ENCODE results near the gene SEZ6. TPM values are rescaled to one million over a fixed set of nuclear protein-coding genes. Genes with fewer than 3 reads are reported as not detected.

SEZ6 gene
- total RNA-seq, 3 donors from 2014 or later (not counting 1 experiment from before 2014, with no cell fraction given): 0.33 to 1.4 (median 0.97) TPM

DNA sequence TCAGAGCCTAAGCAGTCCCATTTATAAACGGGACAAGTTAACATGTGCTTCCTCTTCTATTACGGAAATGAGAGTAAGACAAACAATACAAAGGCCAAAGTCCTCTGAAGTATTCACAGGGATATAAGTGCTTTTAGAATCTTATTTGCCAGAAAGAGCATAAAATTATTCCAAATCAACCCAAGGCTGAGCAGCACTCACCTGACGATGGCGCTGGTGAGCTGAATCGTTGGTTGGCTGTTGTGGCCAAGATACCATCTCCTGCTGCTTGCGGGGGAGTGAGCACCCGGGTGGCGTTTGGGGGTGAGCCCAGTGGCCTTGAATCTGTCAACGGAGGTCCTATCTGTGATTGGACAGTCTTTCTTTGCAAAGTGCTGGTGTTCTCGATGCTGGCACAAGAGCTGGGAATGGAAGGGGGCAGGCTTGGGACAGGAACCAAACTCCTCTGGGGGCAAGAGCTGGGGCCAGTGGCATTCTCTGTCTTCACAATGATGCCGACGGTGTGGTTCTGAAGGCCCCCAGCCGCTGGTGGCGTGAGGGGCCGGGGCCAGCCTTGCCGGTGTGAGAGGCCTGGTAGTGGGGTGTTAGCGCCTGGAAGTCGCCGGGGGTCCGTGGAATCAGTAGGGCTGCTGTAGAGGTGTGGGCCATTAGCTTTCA is 93.4 kb downstream of the SEZ6 start:
- intact Hi-C loops (cut with micrococcal nuclease): no loop called here
- H3K9me3 Mint-ChIP-seq: no peaks in the 10 kb centered on the region
- H3K27me3 Mint-ChIP-seq (ENCODE audit: low read depth in 2 of 2): no peaks in the 10 kb centered on the region
- Histone ChIP-seq H3K27ac (ENCODE audit: low read length) (no peak overlapping the region), H3K9me3 (ENCODE audit: control insufficient read depth, insufficient read depth, low read length) (no peaks in the 10 kb centered on the region), H3K4me3 (ENCODE audit: low read length) (no peak overlapping the region), H3K4me1 (ENCODE audit: control insufficient read depth, insufficient read depth, low read length) (no peaks in the 10 kb centered on the region), H3K36me3 (ENCODE audit: control insufficient read depth, insufficient read depth, low read length) (peaks cover 96% of the 10 kb centered on the region), H3K27me3 (ENCODE audit: control insufficient read depth, insufficient read depth, low read length) (no peaks in the 10 kb centered on the region)
- H3K4me3 Mint-ChIP-seq: no peak overlapping the region
- TF ChIP-seq, protein P1, sequence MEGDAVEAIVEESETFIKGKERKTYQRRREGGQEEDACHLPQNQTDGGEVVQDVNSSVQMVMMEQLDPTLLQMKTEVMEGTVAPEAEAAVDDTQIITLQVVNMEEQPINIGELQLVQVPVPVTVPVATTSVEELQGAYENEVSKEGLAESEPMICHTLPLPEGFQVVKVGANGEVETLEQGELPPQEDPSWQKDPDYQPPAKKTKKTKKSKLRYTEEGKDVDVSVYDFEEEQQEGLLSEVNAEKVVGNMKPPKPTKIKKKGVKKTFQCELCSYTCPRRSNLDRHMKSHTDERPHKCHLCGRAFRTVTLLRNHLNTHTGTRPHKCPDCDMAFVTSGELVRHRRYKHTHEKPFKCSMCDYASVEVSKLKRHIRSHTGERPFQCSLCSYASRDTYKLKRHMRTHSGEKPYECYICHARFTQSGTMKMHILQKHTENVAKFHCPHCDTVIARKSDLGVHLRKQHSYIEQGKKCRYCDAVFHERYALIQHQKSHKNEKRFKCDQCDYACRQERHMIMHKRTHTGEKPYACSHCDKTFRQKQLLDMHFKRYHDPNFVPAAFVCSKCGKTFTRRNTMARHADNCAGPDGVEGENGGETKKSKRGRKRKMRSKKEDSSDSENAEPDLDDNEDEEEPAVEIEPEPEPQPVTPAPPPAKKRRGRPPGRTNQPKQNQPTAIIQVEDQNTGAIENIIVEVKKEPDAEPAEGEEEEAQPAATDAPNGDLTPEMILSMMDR (IDR thresholded peaks at IDR 0.05): peak; percentile 7
- H3K36me3 Mint-ChIP-seq: peaks cover 20% of the 10 kb centered on the region
- ATAC-seq (no peak), DNase-seq (peak in 1 of 2 donors; percentile 47)
- peaks cover 0 to 6% of the 10 kb centered on the region in 2 donors for H3K4me1 Mint-ChIP-seq
- WGBS (ENCODE audit: insufficient coverage): 93% methylated on average over 20 of the region's 20 CpGs
- peak overlapping the region in 1 of 2 donors; percentile 58 for H3K27ac Mint-ChIP-seq

GRCh38 chr17:28911411-28912045 is 94.3 kb downstream of the SEZ6 start:
- ATAC-seq (no peak), DNase-seq (no peak)
- intact Hi-C loops (cut with micrococcal nuclease): no loop called here
- Mint-ChIP-seq H3K27ac (peak overlapping the region in 1 of 2 donors; percentile 58), H3K4me3 (no peak overlapping the region), H3K9me3 (no peaks in the 10 kb centered on the region), H3K4me1 (peaks cover 0 to 5% of the 10 kb centered on the region in 2 donors), H3K36me3 (peaks cover 14% of the 10 kb centered on the region), H3K27me3 (ENCODE audit: low read depth in 2 of 2) (no peaks in the 10 kb centered on the region)
- Histone ChIP-seq H3K4me3 (ENCODE audit: low read length) (no peak overlapping the region), H3K27ac (ENCODE audit: low read length) (no peak overlapping the region), H3K9me3 (ENCODE audit: control insufficient read depth, insufficient read depth, low read length) (no peaks in the 10 kb centered on the region), H3K4me1 (ENCODE audit: control insufficient read depth, insufficient read depth, low read length) (no peaks in the 10 kb centered on the region), H3K27me3 (ENCODE audit: control insufficient read depth, insufficient read depth, low read length) (no peaks in the 10 kb centered on the region), H3K36me3 (ENCODE audit: control insufficient read depth, insufficient read depth, low read length) (peaks cover 96% of the 10 kb centered on the region)
- TF ChIP-seq, protein P1 (IDR thresholded peaks at IDR 0.05): no peak
- WGBS (ENCODE audit: insufficient coverage): 98% methylated on average over 13 of the region's 13 CpGs

GRCh38 chr17:28910534-28910933 is 95.3 kb downstream of the SEZ6 start:
- TF ChIP-seq, protein P1 (IDR thresholded peaks at IDR 0.05): no peak
- Histone ChIP-seq H3K36me3 (ENCODE audit: control insufficient read depth, insufficient read depth, low read length) (peaks cover 93% of the 10 kb centered on the region), H3K4me3 (ENCODE audit: low read length) (no peak overlapping the region), H3K27ac (ENCODE audit: low read length) (no peak overlapping the region), H3K9me3 (ENCODE audit: control insufficient read depth, insufficient read depth, low read length) (no peaks in the 10 kb centered on the region), H3K27me3 (ENCODE audit: control insufficient read depth, insufficient read depth, low read length) (no peaks in the 10 kb centered on the region), H3K4me1 (ENCODE audit: control insufficient read depth, insufficient read depth, low read length) (no peaks in the 10 kb centered on the region)
- no CpG with 5 or more reads among the region's 1 CpG for WGBS (ENCODE audit: insufficient coverage)
- Mint-ChIP-seq H3K4me1 (no peaks in the 10 kb centered on the region), H3K4me3 (no peak overlapping the region), H3K9me3 (no peaks in the 10 kb centered on the region), H3K36me3 (peaks cover 10% of the 10 kb centered on the region), H3K27me3 (ENCODE audit: low read depth in 2 of 2) (no peaks in the 10 kb centered on the region), H3K27ac (no peak overlapping the region)
- DNase-seq (no peak), ATAC-seq (no peak)
- intact Hi-C loops (cut with micrococcal nuclease): no loop called here
